Measurements from ENCODE around the gene CHCHD1.
"Not testable (repeated sequence)": the region's sequence is repeated elsewhere in the genome, so short reads cannot be mapped to it uniquely, and the experiment has no call there.

The CHCHD1 gene

GRCh38 chr10:73829090-73829489 lies 47.2 kb downstream of the CHCHD1 start:
- H2AFZ ChIP-seq (ENCODE audit: low read depth, low read length); H3K4me3 ChIP-seq (ENCODE audit: low read length); H3K27me3 ChIP-seq (ENCODE audit: insufficient read depth, low read length); H3K4me1 ChIP-seq (ENCODE audit: insufficient read depth, low read length); H3K9me3 ChIP-seq (ENCODE audit: low read length); H3K36me3 ChIP-seq (ENCODE audit: insufficient read depth, low read length): not testable (repeated sequence)

Measured in neuron (in vitro differentiated cells).